IPS DF 4.7 (cell line): ENCODE measurements around the gene TSACC.

Experiments
- DNase-seq: peaks from one replicate; pipeline ENCODE4 v3.0.0-alpha.2; 2013; ENCODE audit warnings: low spot score; ENCODE audit errors: extremely low read depth

Gene TSACC

DNA sequence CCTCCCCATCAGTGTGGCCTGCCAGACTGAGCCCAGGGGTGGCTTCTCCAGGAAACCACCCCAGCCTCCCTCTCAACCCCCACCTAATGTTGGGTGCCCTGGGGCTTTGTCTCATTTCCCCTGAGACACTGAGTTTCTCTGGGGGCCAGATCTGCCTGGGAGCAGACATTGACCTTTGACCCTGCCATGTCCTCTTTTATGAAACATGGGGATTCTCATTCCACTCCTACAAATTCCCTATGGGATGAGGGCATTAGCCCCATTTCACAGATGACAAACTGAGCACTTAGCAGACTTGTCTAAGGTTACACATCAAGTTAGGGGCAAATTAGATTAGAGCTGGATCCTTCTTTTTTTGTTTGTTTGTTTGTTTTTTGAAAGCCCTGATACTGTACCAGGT, 54.8 kb downstream of the TSACC start:
- no peak for DNase-seq

- DNase-seq = no peak
Observed at GRCh38 chr1:156394082-156394481, 55.8 kb downstream of the TSACC start.

- DNase-seq = no peak
Observed at GRCh38 chr1:156394835-156395461, 56.6 kb downstream of the TSACC start.
